HG03354 (cell line): ENCODE data around the gene RNF220.

Source experiments
- ATAC-seq: cut with Tn5 transposase; IDR thresholded peaks from one replicate; pipeline ENCODE4 v1.9.1; 2021; ENCODE audit warnings: mild to moderate bottlenecking; ENCODE audit not compliant: unreplicated experiment, poor library complexity, severe bottlenecking

Gene RNF220

GRCh38 chr1:44405031-44405797 lies at the start of gene RNF220:
Gene RNF220 (plus strand): TSS chr1:44405255.
- ATAC-seq: no peak

GRCh38 chr1:44355582-44356305 lies 49.3 kb upstream of the RNF220 start:
- ATAC-seq: no peak

- ATAC-seq: no peak
These were observed 47.3 kb upstream of the RNF220 start for GRCh38 chr1:44357710-44358109.

GRCh38 chr1:44359234-44359935 lies 45.7 kb upstream of the RNF220 start:
- ATAC-seq: no peak

GRCh38 chr1:44361478-44361877 lies 43.6 kb upstream of the RNF220 start:
- no peak for ATAC-seq

- no peak for ATAC-seq
These were observed 38.6 kb upstream of the RNF220 start for GRCh38 chr1:44366371-44366975.

- no peak for ATAC-seq
These were observed 37.1 kb upstream of the RNF220 start for GRCh38 chr1:44367944-44368343.

- no peak for ATAC-seq
These were observed 36.4 kb upstream of the RNF220 start for GRCh38 chr1:44368471-44369151.

- ATAC-seq: no peak
These were observed 33.8 kb upstream of the RNF220 start for GRCh38 chr1:44371206-44371605.

- no peak for ATAC-seq
These were observed 29.5 kb upstream of the RNF220 start for GRCh38 chr1:44375547-44375946.

GRCh38 chr1:44377925-44378784 lies 26.9 kb upstream of the RNF220 start:
- no peak for ATAC-seq

GRCh38 chr1:44380666-44381177 lies 24.3 kb upstream of the RNF220 start:
- no peak for ATAC-seq

GRCh38 chr1:44388551-44388950 lies 16.5 kb upstream of the RNF220 start:
- ATAC-seq: no peak

GRCh38 chr1:44389437-44389836 lies 15.6 kb upstream of the RNF220 start:
- no peak for ATAC-seq

- ATAC-seq: no peak
These were observed 14.8 kb upstream of the RNF220 start for GRCh38 chr1:44390277-44390676.

GRCh38 chr1:44401256-44402228 lies 3.5 kb upstream of the RNF220 start:
- no peak for ATAC-seq
